Measurements from ENCODE around the gene SFRP2.
A peak's percentile ranks its signal among the peaks of the same experiment; 100 is the strongest.

The SFRP2 gene
- long read RNA-seq, result 0 reads

- no peak for DNase-seq (ENCODE audit: low read depth in 1 of 2, low spot score in 1 of 2)
- H3K27me3 ChIP-seq (ENCODE audit: insufficient read depth, poor library complexity, severe bottlenecking), result peaks cover 86% of the 10 kb centered on the region
Measured at GRCh38 chr4:153788413-153789276, at the start of gene SFRP2. TSS of gene SFRP2 (minus strand) at chr4:153789083. CDS start at chr4:153788835, 248 bp downstream.

GRCh38 chr4:153838564-153838963 lies 49.7 kb upstream of the SFRP2 start:
- Histone ChIP-seq H3K27ac (replicated peaks) (no peak overlapping the region), H3K27me3 (ENCODE audit: insufficient read depth, poor library complexity, severe bottlenecking) (no peaks in the 10 kb centered on the region), H3K4me3 (replicated peaks; ENCODE audit: insufficient read depth, low read length) (no peak overlapping the region)
- no peak for DNase-seq (ENCODE audit: low read depth in 1 of 2, low spot score in 1 of 2)
- no peak for TF ChIP-seq CTCF (IDR thresholded peaks at IDR 0.05; ENCODE audit: insufficient read depth, low read length)
- no peak for TF ChIP-seq GABPA (IDR thresholded peaks at IDR 0.05; ENCODE audit: low read depth)
- no peak for TF ChIP-seq REST (IDR thresholded peaks at IDR 0.05; ENCODE audit: insufficient replicate concordance, low read depth)
- TF ChIP-seq POLR2AphosphoS5 (IDR thresholded peaks at IDR 0.05; ENCODE audit: low read depth), result no peak
- TF ChIP-seq SPI1 (IDR thresholded peaks at IDR 0.05; ENCODE audit: borderline replicate concordance, low read depth), result no peak

More at GRCh38 chr4:153788413-153789276, at the start of gene SFRP2:
- TF ChIP-seq POLR2AphosphoS5 (IDR thresholded peaks at IDR 0.05; ENCODE audit: low read depth) (no peak), CTCF (IDR thresholded peaks at IDR 0.05; ENCODE audit: insufficient read depth, low read length) (no peak), SPI1 (IDR thresholded peaks at IDR 0.05; ENCODE audit: borderline replicate concordance, low read depth) (peak; percentile 26; the same call in 1 of the 2 replicates), REST (IDR thresholded peaks at IDR 0.05; ENCODE audit: insufficient replicate concordance, low read depth) (no peak), GABPA (IDR thresholded peaks at IDR 0.05; ENCODE audit: low read depth) (no peak)
- H3K27ac ChIP-seq (replicated peaks), result no peak within 1 kb of the TSS
- H3K4me3 ChIP-seq (replicated peaks; ENCODE audit: insufficient read depth, low read length), result no peak within 1 kb of the TSS; the same call in 1 of the 2 replicates

- Histone ChIP-seq H3K4me3 (replicated peaks; ENCODE audit: insufficient read depth, low read length) (no peak overlapping the region), H3K27ac (replicated peaks) (no peak overlapping the region), H3K27me3 (ENCODE audit: insufficient read depth, poor library complexity, severe bottlenecking) (peaks cover 3% of the 10 kb centered on the region)
- no peak for DNase-seq (ENCODE audit: low read depth in 1 of 2, low spot score in 1 of 2)
- TF ChIP-seq GABPA (IDR thresholded peaks at IDR 0.05; ENCODE audit: low read depth), result no peak
- TF ChIP-seq CTCF (IDR thresholded peaks at IDR 0.05; ENCODE audit: insufficient read depth, low read length), result no peak
- TF ChIP-seq POLR2AphosphoS5 (IDR thresholded peaks at IDR 0.05; ENCODE audit: low read depth), result no peak
- TF ChIP-seq REST (IDR thresholded peaks at IDR 0.05; ENCODE audit: insufficient replicate concordance, low read depth), result no peak
- no peak for TF ChIP-seq SPI1 (IDR thresholded peaks at IDR 0.05; ENCODE audit: borderline replicate concordance, low read depth)
Measured at GRCh38 chr4:153834901-153835300, 46.0 kb upstream of the SFRP2 start.
